22Rv1 (cell line): ENCODE data around the gene LRRC7.

ENCODE experiments used
- CTCF ChIP-seq: fragments of 450-650 bp; IDR thresholded peaks from 2 replicates; pipeline ENCODE4 v1.5.1; 2017; ENCODE audit warnings: mild to moderate bottlenecking
- ZFX ChIP-seq: fragments of 450-650 bp; IDR thresholded peaks from 2 replicates; pipeline ENCODE4 v1.6.1; 2017; ENCODE audit warnings: antibody characterized with exemption, borderline replicate concordance

DNA sequence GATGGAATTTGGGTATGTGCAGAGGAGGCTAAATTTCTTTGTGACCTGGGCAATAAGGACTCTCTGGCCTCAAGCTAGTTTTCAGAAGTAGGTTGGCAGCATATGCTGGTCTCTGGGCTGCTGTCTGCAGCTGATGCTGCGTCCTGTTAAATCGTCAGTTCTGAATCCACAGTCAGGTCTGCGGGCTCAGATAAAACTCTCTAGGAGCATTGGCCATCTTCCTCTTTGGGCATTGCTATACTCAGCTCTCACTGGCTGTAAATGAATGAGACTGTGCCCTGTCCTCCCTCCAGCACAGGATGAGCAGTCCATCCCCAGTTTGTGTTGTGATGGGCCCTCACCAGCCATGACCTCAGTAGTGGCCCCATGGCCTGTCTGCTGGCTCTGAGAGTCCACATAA lies 365.0 kb downstream of the LRRC7 start:
- TF ChIP-seq CTCF (no peak), ZFX (no peak)
